Measurements from ENCODE around the gene AKAP6.

Gene AKAP6

GRCh38 chr14:32472512-32473463 lies 143.7 kb downstream of the AKAP6 start:
- in situ Hi-C loops (cut with HindIII; ENCODE audit: low sequenced_read_pairs): no loop called here

GRCh38 chr14:32473464-32473855 lies 144.4 kb downstream of the AKAP6 start:
- in situ Hi-C loops (cut with HindIII; ENCODE audit: low sequenced_read_pairs): no loop called here

- in situ Hi-C loops (cut with HindIII; ENCODE audit: low sequenced_read_pairs): no loop called here
Measured at GRCh38 chr14:32474478-32475195, 145.5 kb downstream of the AKAP6 start.

GRCh38 chr14:32476532-32476931 lies 147.4 kb downstream of the AKAP6 start:
- in situ Hi-C loops (cut with HindIII; ENCODE audit: low sequenced_read_pairs): no loop called here

GRCh38 chr14:32477396-32477795 lies 148.3 kb downstream of the AKAP6 start:
- in situ Hi-C loops (cut with HindIII; ENCODE audit: low sequenced_read_pairs): no loop called here

- in situ Hi-C loops (cut with HindIII; ENCODE audit: low sequenced_read_pairs): no loop called here
Measured at GRCh38 chr14:32478050-32478449, 149.0 kb downstream of the AKAP6 start.

- in situ Hi-C loops (cut with HindIII; ENCODE audit: low sequenced_read_pairs): no loop called here
Measured at GRCh38 chr14:32480337-32480736, 151.2 kb downstream of the AKAP6 start.

- in situ Hi-C loops (cut with HindIII; ENCODE audit: low sequenced_read_pairs): no loop called here
Measured at GRCh38 chr14:32481707-32482106, 152.6 kb downstream of the AKAP6 start.

- in situ Hi-C loops (cut with HindIII; ENCODE audit: low sequenced_read_pairs): no loop called here
Measured at GRCh38 chr14:32491416-32492016, 162.4 kb downstream of the AKAP6 start.

GRCh38 chr14:32492457-32492856 lies 163.4 kb downstream of the AKAP6 start:
- in situ Hi-C loops (cut with HindIII; ENCODE audit: low sequenced_read_pairs): no loop called here

- in situ Hi-C loops (cut with HindIII; ENCODE audit: low sequenced_read_pairs): no loop called here
Measured at GRCh38 chr14:32494609-32495434, 165.7 kb downstream of the AKAP6 start.

GRCh38 chr14:32495435-32495734 lies 166.3 kb downstream of the AKAP6 start:
- in situ Hi-C loops (cut with HindIII; ENCODE audit: low sequenced_read_pairs): no loop called here

GRCh38 chr14:32497248-32497647 lies 168.2 kb downstream of the AKAP6 start:
- in situ Hi-C loops (cut with HindIII; ENCODE audit: low sequenced_read_pairs): no loop called here

- in situ Hi-C loops (cut with HindIII; ENCODE audit: low sequenced_read_pairs): no loop called here
Measured at GRCh38 chr14:32507029-32507984, 178.2 kb downstream of the AKAP6 start.

GRCh38 chr14:32508281-32508680 lies 179.2 kb downstream of the AKAP6 start:
- in situ Hi-C loops (cut with HindIII; ENCODE audit: low sequenced_read_pairs): no loop called here

GRCh38 chr14:32509632-32510187 lies 180.6 kb downstream of the AKAP6 start:
- in situ Hi-C loops (cut with HindIII; ENCODE audit: low sequenced_read_pairs): no loop called here

GRCh38 chr14:32510815-32511214 lies 181.7 kb downstream of the AKAP6 start:
- in situ Hi-C loops (cut with HindIII; ENCODE audit: low sequenced_read_pairs): no loop called here

GRCh38 chr14:32512348-32512747 lies 183.2 kb downstream of the AKAP6 start:
- in situ Hi-C loops (cut with HindIII; ENCODE audit: low sequenced_read_pairs): no loop called here

- in situ Hi-C loops (cut with HindIII; ENCODE audit: low sequenced_read_pairs): no loop called here
Measured at GRCh38 chr14:32512813-32513212, 183.7 kb downstream of the AKAP6 start.

Measured in DLD1 (cell line).